Hematopoietic multipotent progenitor cell treated with erythropoietin and hydrocortisone succinate and interleukin-3 and kit ligand, for 8 days (in vitro differentiated cells): ENCODE results near the gene SPNS2.

ENCODE experiments used
- DNase-seq: peaks from one replicate; pipeline ENCODE4 v3.0.0-alpha.2; 2015

Gene SPNS2

GRCh38 chr17:4539025-4539424, 40.3 kb downstream of the SPNS2 start:
- no peak for DNase-seq

- no peak for DNase-seq
Measured at GRCh38 chr17:4539576-4540223, 41.0 kb downstream of the SPNS2 start.

- no peak for DNase-seq
Measured at GRCh38 chr17:4540224-4540651, 41.6 kb downstream of the SPNS2 start.

GRCh38 chr17:4540687-4541327, 42.1 kb downstream of the SPNS2 start:
- DNase-seq = no peak

GRCh38 chr17:4541328-4542002, 42.8 kb downstream of the SPNS2 start:
- no peak for DNase-seq

GRCh38 chr17:4542003-4542725, 43.5 kb downstream of the SPNS2 start:
- no peak for DNase-seq

GRCh38 chr17:4542726-4543191, 44.1 kb downstream of the SPNS2 start:
- DNase-seq = no peak

GRCh38 chr17:4543557-4544026, 44.9 kb downstream of the SPNS2 start:
- DNase-seq = no peak

- no peak for DNase-seq
Measured at GRCh38 chr17:4544135-4544950, 45.7 kb downstream of the SPNS2 start.

GRCh38 chr17:4544951-4545216, 46.2 kb downstream of the SPNS2 start:
- DNase-seq = no peak

GRCh38 chr17:4545217-4545951, 46.7 kb downstream of the SPNS2 start:
- DNase-seq = no peak

GRCh38 chr17:4547118-4547906, 48.6 kb downstream of the SPNS2 start:
- no peak for DNase-seq

- no peak for DNase-seq
Measured at GRCh38 chr17:4548061-4548461, 49.4 kb downstream of the SPNS2 start.

- DNase-seq = no peak
Measured at GRCh38 chr17:4548721-4549531, 50.2 kb downstream of the SPNS2 start.

GRCh38 chr17:4549781-4550533, 51.3 kb downstream of the SPNS2 start:
- DNase-seq = no peak

GRCh38 chr17:4550534-4551039, 51.9 kb downstream of the SPNS2 start:
- DNase-seq = no peak

- peak; percentile 52 for DNase-seq
Measured at GRCh38 chr17:4551141-4551540, 52.5 kb downstream of the SPNS2 start.

- no peak for DNase-seq
Measured at GRCh38 chr17:4551796-4552525, 53.3 kb downstream of the SPNS2 start.
